Islet of Langerhans (tissue), 1 donor: ENCODE results near the gene LRRC4C.
A peak's percentile ranks its signal among the peaks of the same experiment; 100 is the strongest.

ENCODE experiments used
- FAIRE-seq: peaks from one replicate; lab custom pipeline; 2011; peaks lifted over from hg19 to GRCh38; lab: Jason Lieb, UNC

LRRC4C gene

DNA sequence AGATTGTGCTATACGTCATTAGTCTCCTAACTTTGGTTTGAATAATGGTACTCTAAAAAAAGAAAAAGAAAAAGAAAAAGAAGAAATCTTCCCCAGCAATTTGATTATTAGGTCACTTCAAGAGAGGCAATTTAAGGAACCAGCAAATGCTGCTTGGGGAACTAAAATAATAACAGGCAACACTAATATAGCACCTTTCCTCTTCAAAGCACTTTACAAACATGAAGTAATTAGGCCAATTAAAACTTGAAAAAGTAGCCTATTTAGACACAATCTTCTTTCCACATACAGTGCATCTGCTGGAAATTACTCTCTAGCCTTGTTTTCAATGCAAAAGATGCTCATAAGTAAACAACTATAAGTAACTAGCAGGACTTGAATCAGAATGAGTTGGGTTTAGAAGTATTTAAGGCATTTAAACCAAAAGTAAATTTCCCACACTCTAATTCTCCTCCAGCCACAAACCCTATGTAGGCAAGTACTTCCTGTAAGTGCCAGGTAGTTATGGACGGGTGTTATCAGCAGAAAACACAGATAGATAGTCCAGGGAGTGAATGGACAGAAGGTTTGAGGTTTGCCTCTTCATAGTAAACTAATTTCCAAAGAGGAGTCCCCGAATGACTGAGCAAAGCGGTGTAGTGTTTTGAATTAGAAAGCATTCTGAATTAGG is 44.5 kb downstream of the LRRC4C start:
- FAIRE-seq = no peak

DNA sequence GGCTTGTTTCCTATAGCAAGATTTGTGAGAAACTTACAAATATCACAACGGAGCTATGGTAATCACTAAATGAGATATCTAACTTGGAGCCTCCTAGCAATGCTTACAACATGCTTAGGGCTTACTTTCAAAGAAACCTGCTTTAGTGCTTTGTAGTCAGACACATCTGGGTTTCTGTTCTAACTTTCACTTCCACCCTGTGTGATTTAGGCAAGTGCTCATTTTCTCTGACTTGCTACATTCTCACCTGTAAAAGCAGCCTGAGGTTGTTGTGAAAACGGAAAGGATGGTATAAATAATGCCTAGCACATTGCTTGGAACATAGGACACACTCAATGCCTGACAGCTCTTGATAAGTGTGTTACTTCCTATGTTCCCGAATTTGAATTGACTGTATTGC is 45.6 kb downstream of the LRRC4C start:
- no peak for FAIRE-seq

DNA sequence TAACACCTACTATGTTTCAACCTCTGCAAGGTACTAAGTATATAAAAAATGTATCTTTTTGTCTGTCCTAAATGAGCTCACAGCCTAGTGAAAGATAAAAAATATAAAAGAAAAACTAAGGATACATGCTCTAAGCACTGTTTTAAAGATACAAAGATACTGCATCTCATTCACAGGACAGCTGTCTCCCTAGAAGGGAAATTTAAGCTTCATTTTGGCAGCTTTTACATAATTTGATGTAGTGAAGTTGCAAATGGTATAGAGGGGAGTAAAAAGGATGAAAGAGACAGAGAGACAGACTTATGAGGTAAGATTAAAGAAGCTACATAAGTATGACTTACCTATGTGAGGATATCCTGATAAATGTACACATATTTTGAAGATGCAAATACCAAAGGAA is 53.6 kb downstream of the LRRC4C start:
- no peak for FAIRE-seq

DNA sequence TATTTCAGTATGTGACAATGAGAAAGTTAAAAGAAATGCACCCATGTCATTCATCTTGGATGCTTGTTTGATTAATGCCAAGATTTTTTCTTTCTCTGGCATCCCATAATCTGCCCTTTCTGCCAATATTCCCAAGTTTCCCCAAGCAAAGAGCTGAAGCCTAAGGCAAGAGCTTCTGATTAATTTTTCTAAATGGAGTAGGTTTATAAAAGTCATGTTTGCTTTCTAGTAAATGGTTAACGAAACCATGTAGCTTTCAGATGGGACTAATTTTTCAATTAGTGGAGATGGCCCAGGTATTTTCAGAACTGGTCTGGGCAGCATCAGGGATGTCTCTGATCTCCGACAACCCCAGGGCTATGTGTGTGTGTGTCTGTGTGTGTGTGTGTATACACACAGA is 55.3 kb downstream of the LRRC4C start:
- FAIRE-seq = peak; percentile 88

DNA sequence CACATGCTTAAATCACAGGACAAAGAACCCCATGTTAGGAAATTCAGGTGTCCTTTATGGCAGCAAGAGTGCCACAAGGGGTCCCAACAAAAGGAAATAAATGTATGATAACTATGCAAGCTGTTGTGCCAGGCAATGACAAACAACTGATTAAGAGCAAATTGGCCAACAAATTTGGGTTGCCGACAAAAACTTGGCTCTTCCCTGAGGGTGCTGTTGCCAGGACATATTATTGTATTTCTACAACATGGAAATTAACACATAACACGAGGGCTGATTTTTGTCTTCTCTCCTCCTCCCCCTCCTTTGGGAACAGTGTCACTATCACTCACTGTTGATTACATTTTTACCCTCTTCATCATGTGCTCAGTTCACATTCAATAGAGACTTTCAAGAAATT is 56.0 kb downstream of the LRRC4C start:
- no peak for FAIRE-seq

DNA sequence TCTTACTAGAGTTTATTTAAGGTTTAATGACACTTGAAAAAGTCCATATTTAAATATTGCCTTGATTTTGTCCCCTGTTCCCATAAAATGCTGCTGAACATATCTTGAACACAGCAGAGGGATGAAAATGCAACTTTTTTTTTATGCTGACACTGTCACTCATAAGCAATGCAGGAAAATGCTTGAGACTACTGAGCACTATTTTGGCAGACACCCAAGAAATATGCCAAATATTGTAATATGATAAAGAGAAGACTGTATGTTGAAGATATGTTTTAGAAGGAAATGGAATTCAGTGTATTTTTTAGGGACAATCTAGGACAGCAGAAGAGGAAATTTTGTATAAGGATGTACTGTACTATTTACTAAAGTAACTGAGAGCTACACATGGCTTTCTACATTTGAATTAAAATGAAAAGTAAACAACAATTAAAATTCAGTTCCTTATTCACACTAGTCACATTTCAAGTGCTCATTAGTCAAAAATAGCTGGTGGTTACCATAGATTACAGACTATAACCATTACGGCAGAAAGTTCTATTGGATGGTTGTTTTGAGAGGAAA is 58.6 kb downstream of the LRRC4C start:
- peak; percentile 17 for FAIRE-seq

DNA sequence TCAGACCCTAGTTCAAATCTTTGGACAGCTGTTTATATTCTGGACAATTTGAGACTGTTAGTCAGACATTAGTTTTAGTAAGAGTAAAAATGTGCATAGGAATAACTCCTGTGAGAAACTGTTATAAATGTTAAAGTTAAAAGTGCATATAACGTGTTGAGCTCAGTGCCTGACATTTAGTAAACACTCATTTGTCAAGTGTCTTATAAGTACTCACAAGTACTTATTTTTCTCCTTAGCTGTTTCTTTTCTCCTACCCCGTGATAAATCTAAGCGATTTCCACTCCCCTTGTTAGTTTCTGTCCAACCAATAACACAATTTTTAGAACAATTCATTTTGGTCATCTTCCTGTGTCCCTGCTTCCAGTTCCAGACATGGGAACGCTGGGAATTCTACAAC is 59.3 kb downstream of the LRRC4C start:
- FAIRE-seq = no peak

DNA sequence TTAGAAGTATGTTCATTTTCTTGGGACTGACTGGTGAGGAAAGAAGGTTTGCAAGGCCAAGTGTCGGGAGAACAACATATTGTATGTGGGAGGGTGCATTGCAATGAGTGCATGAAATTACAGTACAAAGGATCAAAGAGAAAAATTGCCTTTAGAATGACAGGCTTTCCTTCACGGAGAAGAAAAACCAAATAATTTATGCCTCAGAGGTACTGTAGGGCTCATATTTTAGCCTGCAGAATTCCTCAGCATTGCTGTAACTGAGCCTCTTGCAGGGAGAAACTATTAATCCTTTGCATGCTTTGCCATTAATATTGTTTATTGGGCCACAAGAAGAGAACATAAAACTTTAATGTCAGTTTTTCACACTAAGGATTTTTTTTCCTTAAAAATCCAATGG is 60.1 kb downstream of the LRRC4C start:
- FAIRE-seq = no peak

DNA sequence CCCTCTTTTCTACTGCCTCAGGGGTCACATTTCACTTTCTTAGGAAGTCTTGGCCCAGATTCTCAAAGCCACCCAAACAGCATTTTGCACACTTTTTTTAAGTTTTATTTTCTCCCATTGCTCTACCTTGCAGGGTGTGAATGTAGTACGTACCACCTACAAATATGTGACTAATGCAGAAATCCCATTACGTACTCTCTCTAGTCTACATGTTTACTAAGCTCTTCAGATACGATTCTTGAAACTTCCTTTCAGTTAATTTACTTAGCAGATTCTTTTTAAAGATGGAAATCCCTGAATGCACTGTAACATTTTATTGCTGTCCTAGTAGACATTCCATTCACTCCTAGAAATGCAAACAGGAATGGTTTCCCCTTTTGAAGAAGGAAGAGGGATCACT is 61.3 kb downstream of the LRRC4C start:
- FAIRE-seq = no peak

DNA sequence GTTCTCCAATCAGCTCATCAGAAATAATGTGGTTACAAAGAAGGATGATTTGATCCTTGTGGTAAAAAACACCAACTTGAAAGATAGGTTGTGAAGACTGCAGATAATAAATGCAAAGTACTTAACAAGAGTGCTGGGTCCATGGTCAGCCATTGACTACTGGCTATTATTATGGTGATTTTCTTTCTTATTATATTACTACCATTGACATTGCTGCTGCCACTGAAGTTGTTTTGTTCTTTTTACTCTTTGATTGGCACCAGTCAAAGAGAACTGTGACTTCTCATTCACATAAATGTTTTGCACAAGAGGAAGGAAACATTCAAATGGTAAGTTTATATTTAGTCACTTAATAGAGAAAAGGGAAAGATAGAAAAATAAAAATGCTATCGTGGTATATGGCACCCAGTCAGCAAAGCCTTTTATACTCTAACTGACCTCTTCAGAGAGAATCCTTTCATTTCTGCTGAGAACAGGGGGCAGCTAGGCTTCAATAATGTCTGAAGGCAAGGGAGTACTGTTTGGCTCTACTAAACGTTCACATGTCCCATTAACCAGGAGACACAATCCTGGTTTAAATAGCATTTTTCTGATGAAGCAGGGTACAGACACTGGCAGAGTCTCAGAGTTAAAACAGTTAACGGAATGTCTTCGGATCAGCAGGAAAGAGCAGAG is 64.8 kb downstream of the LRRC4C start:
- no peak for FAIRE-seq

DNA sequence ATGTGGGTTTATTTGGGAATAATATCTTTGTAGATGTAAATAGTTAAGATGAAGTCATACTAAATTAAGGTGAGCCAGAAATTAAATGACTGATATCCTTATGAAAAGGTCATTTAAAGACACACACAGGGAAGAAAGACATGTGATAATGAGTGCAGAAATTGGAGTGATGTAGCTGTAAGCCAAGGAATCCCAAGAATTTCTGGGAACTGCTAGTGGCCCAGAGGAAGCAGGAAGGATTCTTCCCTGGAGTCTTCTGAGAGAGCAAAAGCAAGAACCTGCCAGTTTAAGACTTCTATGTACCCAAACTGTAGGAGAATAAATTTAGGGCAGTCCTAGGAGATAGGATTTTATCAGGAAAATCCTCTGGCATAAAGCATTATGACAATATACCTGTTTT is 66.9 kb downstream of the LRRC4C start:
- no peak for FAIRE-seq

DNA sequence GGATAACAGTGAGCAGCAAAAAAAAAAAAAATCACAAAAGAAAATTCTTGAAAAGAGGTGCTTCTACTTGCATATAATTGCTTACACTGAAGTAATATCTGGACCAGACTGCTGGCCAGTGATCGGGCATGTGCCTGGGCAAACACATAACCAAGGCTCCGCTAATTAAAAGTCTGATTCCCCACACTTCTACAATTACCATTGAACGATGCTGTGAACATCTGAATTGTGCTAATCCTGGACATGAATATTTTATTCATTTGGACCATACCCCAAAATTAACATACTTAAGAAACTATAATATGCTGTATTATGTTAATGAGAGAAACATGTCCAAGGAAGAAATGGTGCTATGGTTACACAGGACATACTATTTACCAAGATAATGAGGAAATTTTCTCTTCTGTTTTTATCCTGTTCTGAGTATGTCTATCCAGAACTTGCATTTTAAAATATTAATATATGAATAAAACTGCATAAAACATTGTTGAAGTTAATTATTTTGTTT is 69.8 kb downstream of the LRRC4C start:
- no peak for FAIRE-seq

DNA sequence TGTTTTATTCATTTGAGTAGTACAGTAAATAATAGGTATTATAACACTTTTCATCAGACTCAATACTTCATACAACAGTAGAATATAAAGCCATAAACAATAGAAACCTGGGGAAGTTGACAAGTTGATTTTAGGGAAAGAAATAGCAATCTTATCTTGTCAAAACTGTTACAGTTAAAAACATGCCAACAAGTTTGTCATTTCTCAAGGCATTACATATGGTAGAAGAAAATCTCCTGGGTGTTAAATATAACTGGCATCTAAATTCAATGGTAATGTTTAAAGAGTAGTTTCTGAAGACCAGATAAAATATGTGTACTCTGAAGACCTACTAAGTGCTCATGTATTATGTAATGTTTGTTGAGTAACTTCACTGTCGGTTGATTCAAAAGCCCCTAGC is 75.1 kb downstream of the LRRC4C start:
- FAIRE-seq = no peak

DNA sequence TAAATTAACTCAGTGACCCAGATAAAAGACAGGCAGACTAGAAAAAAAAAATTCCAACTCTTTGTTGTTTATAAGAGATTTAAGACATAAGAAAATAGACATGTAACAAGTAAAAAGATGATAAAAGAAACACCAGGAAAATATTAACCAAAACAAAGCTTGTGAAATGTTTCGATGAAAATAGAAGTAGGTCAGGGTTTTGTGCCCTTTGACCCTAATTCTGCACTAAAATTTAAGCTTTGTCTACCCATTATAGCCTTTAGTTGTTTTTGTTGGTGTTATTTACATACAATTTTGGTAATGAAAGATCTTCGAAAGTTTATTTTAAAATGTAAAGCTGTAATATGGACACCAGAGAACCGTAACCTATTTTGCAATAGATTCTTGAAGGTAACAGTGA is 75.7 kb downstream of the LRRC4C start:
- FAIRE-seq = no peak

DNA sequence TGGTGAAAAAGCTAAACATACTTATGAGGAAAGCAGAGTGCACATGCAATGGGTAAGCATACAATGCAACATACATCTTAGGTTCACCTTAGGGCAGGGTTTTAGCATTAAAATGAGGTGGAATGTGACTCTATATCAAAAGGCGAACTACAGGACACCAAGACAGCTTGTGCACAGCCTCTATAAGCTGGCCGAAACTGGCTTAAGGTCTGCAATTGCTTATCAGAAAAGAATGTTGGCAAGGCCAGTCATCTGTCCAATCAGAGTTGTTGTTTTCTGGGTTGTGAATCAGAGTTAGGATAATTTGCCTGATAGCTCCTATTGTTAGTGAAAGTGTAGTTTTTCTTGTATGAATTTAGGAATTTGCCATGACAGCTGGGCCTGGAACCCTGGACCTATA is 76.5 kb downstream of the LRRC4C start:
- FAIRE-seq = no peak

DNA sequence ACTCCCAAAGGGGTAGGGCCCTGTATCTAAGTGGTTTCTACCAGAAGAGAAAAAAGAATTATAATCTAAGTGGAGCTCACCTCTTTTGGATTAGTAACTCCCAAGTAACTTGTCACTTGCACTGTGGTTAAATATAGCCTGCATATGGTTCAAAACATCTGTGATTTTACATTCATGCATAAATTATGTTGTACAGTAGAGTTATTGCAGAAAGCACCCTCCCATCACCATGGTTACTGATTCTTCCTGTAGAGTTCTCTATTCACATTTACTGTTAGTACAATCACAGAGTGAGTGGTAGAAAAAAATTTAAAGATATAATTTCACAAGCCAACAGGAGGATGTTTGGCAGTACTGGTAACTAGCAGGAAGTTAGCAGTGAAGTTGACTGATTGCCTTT is 80.4 kb downstream of the LRRC4C start:
- FAIRE-seq = no peak

DNA sequence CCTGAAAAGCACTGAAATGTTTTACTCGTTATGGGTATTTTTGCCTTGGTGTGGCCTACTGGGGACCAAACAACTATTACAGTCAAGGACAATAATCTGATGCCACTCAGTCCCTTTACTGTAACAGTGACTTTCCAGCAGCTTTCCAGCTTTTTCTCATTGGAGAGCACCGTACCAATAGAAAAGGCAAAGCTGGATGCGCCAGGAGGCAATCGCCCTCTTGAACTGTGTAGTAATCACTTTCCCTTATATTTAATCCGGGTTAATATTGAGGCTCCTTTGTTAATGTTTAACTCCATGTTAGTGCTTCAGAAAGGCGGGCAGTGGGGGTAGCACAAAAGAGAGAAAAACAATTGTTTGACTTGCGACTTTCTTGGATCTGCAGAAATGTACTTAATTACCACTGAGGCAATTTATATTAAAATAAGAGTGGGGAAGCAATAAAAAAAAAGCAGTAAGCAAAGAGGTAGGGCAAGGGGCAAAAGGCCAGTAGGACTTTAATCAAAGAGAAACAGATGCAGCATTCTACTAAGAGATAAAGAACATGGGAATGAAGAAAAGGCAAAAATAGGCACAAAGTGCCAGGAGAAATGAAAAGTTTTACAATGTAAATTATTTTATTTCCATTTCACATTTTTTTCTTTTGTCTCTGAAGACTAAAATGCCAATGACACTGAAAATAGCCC is 81.6 kb downstream of the LRRC4C start:
- no peak for FAIRE-seq

DNA sequence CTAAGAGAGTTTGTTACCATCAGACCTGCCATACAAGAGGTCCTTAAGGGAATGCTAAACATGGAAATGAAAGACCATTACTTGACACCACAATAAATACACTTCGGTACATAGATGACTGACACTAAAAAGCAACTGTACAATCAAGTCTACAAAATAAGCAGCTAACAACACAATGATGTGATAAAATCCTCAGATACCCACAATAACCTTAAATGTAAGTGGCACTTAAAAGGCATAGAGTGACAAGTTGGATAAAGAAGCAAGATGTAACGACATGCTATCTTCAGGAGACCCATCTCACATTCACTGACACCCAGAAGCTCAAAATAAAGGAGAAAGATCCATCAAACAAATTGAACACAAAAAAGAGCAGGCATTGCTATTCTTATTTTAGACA is 107.6 kb downstream of the LRRC4C start:
- no peak for FAIRE-seq

DNA sequence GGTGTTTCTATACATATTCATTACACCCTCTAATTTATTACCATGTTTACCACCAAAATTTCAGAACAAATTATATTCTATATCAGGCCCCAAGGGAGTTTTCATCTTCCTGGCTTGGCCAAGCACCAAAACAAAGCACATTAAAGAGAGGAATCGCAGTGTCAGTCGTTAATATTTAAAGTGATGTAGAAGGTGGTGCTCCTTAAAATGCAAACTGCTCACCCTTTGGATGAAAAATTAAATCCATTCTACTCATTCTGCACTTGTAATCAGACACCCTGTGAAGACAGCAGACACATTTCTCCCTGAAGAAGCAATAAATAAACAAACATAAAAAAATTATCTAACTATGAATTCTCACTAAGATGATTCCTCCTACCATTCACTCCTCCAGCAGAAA is 113.4 kb downstream of the LRRC4C start:
- no peak for FAIRE-seq

DNA sequence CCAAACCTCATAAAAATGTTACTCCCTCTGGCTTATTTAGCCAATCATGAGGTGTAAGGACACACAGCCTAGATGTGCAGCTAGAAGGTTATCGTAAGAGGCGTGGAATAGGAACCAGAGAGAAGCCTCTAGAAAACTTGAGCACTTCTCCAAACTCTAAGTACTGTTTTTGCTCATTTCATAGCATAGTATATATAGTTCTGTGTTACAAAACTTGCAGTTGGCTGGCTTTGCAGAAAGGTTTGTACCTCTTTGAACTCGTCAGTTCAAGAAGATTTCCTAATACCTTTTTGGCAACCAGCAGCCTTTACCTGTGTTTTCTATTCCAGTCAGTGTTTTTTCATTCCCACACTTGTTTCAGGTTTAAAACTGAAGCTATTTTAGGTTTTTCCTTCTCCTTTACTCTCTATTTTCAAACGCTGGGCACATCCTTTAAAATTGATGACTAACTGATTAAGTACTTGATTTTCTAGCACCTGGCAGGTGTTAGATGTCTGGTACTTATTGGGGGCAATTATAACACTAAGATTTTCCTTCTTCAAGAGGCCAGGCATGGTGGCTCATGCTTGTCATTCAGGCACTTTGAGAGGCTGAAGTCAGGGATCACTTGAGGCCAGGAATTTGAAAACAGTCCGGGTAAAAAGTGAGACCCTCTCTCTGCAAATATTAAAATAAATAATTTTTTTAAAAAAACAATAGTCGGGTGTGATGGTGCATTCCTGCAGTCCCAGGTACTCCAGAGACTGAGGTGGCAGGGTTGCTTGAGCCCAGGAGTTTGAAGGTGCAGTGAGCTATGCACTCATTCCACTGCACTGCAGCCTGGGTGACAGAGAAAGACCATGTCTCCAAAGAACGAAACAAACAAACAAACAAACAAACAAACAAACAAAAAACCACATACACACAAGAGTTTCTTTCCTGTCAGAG is 125.2 kb downstream of the LRRC4C start:
- no peak for FAIRE-seq

DNA sequence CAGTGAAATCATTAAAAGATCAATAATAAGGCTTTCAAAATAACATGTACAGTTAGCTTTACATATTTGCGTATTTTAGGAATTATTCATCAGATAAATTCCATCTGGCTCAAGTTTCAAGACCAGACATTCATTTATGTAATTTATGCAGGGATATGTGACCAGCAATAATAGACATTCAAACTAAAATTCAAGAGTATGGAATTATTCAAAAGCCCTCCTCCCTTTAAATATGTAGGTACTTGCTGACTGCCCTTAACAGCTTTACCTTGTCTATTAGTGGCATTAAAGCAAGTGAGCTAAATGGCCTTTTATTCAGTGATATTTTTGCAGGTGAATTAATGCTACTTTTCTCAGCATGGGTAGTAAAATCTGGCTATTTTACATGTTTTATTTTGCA is 126.1 kb downstream of the LRRC4C start:
- FAIRE-seq = no peak

DNA sequence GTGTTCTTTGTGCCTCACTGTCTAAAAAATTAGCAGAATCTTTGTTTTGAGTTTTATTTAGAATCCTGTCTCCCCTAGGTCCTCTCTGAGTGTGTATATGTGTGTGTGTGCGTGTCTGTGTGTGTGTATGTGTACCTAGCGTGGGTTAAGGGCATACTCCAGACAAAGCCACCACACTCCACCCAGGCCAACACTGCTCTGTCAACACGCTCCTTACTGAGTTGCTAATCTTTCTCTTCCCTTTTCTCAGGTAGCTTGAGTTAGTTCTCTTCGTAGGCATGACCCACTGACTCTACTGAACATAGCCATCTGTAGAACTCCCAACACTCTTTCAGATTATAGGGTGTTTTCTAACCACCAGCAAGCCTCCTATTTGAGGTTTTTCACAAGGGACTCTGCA is 131.1 kb downstream of the LRRC4C start:
- FAIRE-seq = no peak
